DMS153 treated with DMSO at 0.1 percent for 48 hours (cell line): ENCODE data around the gene TMEM87B.
"Not testable (repeated sequence)": the region's sequence is repeated elsewhere in the genome, so short reads cannot be mapped to it uniquely, and the experiment has no call there.

Experiments
- DNase-seq: peaks from one replicate; lab custom pipeline; 2025; ENCODE audit not compliant: unreplicated experiment; lab: John Stamatoyannopoulos, UW

The TMEM87B gene

GRCh38 chr2:112065486-112065885 lies 10.4 kb downstream of the TMEM87B start:
- no peak for DNase-seq

GRCh38 chr2:112065966-112066365 lies 10.9 kb downstream of the TMEM87B start:
- DNase-seq, result no peak

- not testable (repeated sequence) for DNase-seq
Observed at GRCh38 chr2:112069794-112070193, 14.7 kb downstream of the TMEM87B start.

DNA sequence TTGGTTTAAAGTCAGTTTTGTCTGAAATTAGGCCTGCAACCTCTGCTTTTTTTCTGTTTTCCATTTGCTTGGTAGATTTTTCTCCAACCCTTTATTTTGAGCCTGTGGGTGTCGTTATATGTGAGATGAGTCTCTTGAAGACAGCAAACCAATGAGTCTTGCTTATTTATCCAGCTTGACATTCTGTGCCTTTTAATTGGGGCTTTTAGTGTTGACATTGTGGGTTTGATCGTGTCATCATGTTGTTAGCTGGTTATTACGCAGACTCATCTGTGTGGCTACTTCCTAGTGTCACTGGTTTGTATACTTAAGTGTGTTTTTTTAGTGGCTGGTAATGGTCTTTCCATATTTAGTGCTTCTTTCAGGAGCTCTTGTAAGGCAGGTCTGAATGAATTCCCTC lies 18.8 kb downstream of the TMEM87B start:
- no peak for DNase-seq

- no peak for DNase-seq
Observed at GRCh38 chr2:112074506-112074905, 19.4 kb downstream of the TMEM87B start.

- DNase-seq, result no peak
Observed at GRCh38 chr2:112075490-112076260, 20.6 kb downstream of the TMEM87B start.

- DNase-seq, result no peak
Observed at GRCh38 chr2:112077814-112078213, 22.7 kb downstream of the TMEM87B start.

GRCh38 chr2:112081262-112081661 lies 26.2 kb downstream of the TMEM87B start:
- no peak for DNase-seq

DNA sequence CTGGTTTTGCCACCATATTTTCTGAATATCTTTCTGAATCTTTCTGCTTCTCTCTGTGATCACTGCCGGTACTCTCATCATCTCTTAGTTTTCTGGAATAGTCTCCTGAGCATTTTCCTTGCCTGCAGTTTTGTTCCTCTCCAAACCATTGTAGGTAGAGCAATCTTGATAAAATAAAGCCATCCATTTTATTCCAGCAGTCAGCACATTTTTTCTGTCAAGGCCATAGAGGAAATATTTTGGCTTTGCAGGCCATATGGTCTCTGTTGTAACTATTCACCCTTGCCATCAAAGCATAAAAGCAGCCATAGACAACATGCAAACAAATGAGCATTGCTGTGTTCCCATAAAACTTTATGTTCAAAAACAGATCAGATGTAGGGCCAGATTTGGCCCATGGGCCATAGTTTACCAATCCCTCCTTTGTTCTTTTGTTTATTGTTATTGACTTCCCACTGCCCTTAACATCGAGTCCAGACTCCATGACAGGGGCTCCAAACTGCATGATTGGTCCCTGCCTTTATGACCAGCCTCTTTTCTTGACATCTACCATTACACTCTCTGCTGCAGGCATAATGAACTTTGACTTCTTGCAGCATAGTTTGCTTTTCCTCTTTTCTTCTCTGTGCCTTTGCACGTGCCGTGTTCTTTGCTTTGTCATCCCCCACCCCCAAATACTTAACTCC lies 29.8 kb downstream of the TMEM87B start:
- no peak for DNase-seq

- DNase-seq, result no peak
Observed at GRCh38 chr2:112085375-112085730, 30.3 kb downstream of the TMEM87B start.

GRCh38 chr2:112085916-112086669 lies 31.0 kb downstream of the TMEM87B start:
- no peak for DNase-seq

GRCh38 chr2:112087346-112088020 lies 32.4 kb downstream of the TMEM87B start:
- DNase-seq, result no peak

DNA sequence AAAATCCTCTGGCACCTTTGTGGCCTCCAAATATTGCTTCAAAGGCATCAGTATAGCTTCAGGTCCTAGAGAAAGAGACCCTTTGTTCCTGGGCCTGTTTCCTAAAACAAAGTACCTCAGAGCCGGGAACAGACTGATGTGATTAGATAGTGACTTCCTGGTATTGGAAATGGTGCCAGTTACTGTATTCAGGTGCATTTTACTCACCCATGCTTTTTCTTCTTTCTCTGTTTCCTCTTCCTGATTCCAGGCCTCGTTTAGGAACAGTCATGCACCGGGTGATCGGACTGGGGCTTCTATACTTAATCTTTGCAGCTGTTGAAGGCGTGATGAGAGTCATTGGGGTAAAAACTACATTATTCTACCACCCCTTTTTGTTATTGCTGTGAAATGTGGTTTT lies 34.3 kb downstream of the TMEM87B start:
- no peak for DNase-seq

DNA sequence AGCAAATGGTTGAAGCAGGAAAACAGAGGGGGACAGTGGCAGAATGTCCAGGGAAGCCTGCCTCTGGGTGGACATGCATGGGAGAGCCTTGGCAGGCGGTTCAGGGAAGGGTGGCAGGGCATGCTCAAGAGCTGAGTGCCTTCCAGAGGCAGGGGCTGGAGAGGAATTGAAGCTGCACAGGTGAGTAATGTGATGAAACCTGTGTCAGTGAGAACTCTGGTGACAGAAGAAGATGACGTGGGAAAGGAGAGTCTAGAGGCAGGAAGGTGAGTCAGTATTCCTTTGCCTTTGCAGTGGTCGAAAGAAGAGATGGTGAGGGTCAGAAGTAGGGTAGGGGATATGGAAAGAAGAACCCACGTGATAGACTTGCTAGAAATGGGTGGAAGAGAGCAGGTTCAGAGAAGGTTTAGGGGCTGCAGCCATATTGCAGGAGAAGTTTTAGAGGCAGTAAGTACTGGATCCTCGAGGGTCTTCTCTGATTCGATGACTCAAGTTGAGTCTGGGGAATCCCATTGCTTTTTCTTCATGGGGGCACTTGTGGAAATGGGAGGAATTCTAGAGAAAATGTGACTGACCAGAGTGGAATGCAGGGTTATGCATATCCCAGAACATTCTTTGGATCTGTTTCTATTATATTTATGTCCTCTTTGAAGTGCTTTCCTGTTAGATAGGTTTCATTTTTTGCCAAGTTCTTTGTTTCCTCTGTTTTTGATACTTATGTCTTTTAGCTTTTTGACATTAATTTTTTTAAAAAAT lies 37.4 kb downstream of the TMEM87B start:
- DNase-seq, result no peak

DNA sequence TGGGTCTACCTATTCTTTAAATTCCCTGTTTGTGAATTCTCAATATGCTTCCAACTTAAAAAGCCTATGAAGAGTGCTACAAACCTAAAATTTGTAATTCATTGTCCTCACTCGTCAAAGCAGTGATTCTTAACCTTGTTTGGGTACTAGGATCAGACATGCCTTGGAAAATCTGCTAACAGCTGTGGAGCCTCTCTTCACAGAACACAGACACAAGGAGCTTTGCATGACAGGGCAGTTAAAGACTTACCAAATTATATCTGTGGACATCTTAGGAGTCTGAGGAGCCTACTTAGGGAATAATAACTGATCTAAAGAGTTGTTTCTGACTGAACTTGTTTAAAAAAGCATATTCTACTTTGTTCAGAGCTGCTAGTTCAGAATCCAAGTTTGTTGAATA lies 38.1 kb downstream of the TMEM87B start:
- no peak for DNase-seq

DNA sequence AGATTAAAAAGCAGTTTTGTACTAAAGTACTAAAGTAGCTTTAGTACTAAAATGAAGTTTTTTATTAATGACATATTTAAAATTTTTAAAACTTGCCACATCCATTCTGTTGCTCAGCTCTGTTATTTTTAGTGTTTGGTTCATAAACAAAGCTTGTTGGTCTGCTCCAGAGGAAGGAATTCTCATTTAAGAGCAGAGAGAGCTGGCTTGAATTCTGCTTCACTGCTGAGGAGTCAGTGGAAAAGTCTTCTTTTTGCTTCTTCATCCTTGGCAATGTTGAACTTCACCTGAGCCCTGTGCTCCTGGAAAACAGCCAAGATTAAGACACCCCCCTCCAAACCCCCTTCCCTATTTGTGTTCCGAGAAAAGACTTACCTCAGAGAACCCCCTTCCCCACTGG lies 40.6 kb downstream of the TMEM87B start:
- no peak for DNase-seq

GRCh38 chr2:112096098-112096497 lies 41.0 kb downstream of the TMEM87B start:
- no peak for DNase-seq

DNA sequence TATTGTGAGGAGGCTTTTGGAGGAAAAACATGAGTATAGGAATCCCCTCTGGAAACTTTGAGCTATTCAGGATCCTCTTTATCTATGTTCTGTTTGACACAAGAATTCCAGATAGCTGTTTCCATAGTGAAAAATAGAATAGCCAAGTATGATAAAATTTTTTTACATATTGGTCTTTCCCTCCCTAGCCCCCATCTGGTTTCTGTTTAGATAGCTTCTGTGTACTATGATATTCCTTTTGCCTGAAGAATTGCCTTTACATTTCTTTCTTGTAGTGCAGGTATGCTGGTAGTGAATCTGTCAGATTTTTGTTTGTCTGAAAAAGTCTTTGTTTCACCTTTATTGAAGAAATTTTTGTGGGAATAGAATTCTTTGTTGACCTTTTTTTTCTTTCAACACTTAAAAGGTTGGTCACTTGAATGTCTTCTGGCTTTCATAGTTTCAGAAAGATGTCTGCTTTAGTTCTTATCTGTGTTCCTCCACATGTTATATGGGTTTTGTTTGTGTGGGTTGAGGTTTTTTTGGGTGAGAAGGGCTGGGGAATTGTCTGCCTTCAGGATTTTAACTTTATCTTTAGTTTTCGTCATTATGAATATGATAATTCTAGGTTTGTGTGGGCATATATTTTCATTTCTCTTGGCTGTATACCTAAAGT lies 53.2 kb downstream of the TMEM87B start:
- DNase-seq, result no peak

GRCh38 chr2:112109278-112109677 lies 54.2 kb downstream of the TMEM87B start:
- DNase-seq, result no peak

GRCh38 chr2:112110966-112111365 lies 55.9 kb downstream of the TMEM87B start:
- no peak for DNase-seq
